SHP77 (cell line): ENCODE data around the gene AADACL4.
A peak's percentile ranks its signal among the peaks of the same experiment; 100 is the strongest.

ENCODE experiments used
- DNase-seq, 2 experiments: peaks; one replicate each; lab custom pipeline; 2025; lab: John Stamatoyannopoulos, UW

AADACL4 gene

DNA sequence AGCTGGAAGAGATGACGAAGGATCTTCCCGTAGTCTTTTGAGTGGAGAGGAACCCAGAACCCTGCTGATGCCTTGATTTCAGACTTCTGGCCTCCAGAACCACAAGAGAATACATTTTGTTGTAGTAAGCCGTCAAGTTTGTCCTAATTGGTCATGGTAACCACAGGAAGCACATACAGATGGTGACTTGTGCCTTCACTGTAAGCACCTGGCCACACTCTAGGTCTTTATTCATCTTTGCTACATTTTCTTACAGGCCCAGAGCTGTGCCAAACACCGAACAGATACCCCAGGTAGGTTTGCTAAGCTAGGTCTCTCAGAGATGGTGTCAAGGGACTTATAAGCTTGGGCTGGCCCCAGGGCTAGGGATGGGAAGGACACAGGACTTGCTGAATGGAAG lies 30.7 kb upstream of the AADACL4 start:
- no peak for DNase-seq

DNA sequence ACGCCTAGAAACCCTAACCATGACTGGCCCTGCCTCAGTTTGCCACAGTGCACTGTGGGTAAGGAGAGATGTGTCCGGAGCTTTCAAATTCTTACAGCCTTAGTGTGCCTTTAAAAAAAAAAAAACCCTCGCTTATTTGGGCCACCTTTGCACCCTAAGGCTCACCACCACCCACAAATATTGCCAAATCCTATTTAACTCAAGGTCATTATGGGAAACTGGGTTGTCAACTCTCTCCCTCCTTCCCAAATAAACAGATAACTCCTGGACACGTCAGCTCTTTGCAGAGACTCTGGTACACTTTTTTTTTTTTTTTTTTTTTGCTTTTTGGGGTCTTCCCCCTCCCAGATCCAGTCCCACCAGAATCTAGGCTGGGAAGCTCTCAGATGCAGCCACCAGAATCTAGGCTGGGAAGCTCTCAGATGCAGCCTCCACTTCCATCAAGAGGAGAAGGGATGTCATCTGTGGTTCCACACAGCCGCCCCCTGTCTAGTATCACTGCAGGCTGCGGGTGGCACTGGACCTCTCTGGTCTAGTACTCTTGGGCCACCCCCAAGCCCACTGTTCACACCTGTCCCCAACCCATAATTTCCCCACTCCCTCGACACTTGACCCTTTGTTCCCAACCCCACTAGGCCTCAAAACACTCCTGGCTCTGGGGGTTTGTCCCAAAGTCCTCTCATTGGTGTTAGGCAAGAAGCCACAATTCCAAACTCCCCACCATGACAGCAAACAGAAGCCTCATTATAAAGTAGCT lies 29.3 kb upstream of the AADACL4 start:
- DNase-seq: no peak

DNA sequence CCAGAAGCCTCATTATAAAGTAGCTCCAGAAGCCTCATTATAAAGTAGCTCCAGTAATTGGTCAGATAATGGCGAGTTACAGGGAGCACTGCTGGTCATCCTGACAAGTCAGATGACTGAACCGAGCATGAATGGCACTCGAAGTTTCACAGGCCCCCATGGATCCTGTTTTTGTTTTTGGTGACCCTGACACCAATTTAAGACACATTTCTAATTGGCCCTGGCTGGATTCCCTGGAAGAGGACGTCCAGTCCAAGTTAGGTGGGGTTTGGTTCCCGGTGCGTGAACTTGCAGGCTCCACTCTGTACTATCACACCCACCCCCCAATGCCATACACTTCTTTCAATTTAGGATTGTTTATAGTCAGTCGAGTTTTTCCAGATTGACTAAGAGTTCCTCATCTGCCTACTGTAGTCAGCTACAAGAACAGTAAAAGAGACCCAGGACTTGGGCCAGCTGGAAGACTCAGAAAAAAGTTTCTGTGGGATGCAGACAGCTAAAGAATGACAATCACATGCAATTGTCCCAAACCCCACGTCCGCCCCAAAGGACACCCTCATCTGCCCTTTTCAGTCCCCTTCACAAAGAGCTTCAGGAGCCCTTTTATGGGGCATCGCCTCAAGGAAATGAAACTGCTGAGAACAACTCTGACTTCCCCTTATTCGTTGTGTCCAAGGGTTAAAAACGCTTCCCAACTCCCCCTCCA lies 28.6 kb upstream of the AADACL4 start:
- no peak for DNase-seq

DNA sequence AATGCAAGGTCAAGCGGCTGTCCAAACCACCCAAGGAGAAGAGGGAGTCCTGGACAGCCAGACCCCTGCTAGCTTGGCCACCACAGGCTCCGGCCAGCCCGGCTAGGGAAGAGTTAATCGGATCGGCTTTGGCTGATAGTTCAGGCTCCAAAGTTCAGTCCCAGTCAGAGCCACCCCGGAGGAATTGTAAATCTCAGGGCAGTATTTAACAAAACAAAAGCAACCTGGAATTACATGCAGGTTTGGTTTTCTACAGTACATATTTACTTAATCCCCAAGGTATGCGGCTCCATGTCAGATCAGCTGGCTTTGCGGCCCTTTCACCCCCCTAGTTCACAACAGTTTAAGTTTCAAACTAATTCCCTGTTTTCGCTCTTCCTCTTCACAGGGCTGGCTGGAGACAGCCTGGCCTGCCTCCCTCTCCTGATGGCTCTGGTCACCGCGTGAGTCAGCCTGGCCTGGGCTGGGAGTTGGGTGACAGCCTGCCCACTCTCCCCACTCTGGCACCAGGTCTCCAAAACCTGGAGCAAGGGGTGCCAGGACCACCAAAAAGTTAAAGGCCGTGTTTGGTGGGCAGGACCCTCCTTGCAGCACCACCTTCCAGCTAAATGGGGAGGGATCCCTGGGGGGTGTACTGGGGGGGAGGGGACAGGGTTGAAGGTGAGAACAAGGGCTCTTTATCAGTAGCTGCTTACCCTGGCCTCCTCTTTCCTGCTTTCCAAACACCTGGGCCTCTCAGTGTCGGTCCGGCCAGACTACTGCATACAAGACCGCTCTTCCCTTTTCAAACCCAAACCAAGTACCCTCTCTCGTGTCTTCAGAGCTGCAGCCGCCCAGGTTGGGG lies 27.8 kb upstream of the AADACL4 start:
- peak in 1 of 2 experiments; percentile 12 for DNase-seq

DNA sequence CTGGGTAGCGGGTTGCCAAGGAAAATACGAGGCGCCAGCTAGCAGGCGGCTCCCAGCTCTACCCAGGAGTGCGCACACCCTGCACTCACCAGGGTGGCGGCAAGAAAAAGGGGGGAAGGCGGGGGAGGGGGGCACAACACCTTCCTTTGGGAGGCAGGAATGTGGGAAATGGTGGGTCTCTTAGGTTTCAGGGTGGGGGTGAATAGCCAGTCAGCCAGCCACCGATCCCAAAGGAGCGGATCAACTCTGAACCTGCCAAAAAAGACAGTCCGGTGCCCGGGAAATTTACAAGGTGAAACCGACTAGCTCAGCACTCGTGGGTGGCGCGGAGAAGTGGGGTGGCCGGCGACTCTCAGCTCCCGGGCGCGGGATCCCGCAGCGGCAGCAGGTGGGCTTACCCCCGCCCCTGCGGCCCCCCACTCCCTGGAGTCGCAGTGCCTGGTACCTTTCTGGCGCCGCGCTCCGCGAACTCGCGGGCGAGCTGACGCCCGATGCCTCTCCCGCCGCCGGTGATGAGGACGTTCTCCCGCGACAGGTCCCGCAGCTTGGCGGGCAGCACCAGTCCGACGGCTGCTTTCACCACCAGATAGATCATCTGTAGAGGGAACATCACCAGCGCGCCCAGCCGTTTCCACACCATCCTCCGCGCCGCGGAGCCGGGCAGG lies 27.0 kb upstream of the AADACL4 start:
- DNase-seq: peak in 1 of 2 experiments; percentile 28

DNA sequence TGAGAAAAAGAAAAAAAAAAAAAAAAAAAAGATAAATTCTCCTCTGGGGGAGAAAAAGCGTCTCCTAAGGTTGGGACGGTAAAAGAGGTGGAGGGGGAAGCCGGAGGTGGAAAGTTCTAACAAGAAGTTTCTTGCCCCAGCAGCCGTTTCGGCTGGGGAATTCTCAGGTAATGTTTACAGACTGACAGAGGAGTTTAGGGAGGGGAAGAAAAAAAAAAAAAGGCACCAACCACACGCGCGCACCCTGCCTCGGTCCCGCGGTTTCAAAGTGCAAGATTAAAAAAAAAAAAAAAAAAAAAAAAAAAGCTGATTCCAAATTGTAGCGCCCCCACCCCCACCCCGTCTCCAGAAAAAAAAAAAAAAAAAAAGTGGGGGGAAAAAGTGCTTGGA lies 26.4 kb upstream of the AADACL4 start:
- no peak for DNase-seq

DNA sequence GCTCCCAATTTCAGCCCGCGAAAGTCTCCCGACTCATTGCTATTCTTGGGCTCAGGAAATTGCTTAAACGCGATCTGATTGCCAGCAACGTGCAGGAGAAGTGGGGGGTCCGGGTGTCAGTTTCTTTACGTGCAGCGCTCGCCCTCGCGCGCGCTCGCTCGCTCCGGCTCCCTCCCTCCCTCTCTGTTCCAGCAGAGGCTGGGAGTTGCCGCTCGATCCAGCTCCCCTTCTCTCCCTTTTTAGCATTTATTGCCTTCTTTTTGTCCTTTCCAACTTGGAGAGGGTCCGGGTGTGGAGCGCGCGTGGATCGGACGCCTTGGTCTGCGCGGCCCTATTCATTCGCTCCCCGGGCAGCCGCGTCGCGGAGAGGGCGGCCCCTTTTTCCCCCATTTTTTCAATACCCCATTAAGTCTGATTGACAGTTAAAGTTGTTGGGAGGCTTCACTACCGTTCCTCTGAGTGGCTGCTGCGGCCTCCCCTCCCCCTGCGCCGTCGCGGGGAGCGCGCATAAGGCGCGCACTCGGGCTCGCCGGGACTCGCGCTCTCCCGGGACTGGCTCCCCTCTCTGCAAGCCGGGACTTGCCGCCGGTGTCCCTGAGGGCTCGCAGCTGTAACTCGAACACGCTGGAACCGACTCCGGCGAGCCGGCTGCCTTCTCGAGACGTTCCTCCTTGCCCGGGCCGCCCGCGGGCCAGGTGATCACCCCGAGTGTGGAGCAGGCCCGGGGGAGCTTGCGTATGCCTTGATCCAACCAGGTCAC lies 25.8 kb upstream of the AADACL4 start, which contains the start of gene DHRS3:
Gene DHRS3 (minus strand): TSS at position 310 of the 760 bp plus-strand sequence. CDS start 862 bp downstream, outside the sequence.
- DNase-seq: peak; percentile 30 to 55

DNA sequence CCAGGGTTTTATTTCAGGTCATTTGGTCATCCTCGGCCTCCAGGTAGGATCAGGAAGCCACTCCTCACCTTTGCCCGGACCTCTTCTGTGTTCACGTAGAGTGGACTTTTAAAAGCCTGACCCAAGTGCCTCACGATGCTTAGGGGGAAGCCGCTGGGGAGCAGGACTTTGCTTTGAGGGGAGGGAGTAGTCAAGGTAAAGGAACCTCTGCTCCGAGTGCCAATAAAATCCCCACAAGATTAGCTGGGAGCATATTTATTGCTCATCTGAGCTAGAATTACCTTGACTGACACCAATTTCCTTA lies 25.3 kb upstream of the AADACL4 start:
- no peak for DNase-seq

DNA sequence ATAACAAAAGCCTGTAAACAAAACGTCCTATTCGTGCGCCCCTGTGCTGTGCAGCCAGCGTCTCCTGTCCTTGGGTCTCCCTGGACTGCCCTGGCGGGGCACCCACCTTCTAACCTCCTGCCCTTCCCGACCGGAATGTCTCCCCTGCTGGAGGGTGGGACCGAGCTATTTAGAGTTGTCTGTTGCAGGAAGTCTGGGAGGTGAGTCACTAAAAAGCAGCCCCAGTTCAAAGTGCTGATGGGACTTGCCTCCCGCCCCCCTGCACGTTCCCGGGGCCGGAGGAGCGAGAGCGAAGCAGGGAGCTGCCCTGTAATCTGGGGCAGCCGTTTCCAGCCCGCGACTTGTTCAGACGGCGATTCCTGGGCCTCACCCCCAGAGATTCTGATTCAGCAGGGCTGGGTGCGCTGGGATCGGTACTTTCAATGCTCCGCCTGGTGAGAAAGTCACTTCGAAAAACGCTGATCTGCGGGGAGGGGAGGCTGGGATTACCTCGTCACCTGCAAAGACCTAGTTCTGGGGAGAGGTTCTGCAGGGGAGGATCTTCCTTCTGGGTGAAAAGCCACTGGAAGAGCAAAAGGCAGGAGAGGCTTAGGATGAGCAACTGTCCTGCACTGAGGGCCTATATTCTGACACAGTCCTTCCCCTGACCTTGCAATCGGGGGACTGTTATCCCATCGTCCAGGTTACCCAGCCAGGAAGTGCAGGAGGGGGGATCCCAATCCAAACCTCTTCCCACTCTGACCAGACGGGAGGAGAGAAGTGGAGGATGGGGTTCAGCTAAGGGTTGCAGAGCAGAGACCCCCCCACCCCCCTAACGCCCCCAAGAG lies 24.7 kb upstream of the AADACL4 start:
- DNase-seq: peak in 1 of 2 experiments; percentile 42

DNA sequence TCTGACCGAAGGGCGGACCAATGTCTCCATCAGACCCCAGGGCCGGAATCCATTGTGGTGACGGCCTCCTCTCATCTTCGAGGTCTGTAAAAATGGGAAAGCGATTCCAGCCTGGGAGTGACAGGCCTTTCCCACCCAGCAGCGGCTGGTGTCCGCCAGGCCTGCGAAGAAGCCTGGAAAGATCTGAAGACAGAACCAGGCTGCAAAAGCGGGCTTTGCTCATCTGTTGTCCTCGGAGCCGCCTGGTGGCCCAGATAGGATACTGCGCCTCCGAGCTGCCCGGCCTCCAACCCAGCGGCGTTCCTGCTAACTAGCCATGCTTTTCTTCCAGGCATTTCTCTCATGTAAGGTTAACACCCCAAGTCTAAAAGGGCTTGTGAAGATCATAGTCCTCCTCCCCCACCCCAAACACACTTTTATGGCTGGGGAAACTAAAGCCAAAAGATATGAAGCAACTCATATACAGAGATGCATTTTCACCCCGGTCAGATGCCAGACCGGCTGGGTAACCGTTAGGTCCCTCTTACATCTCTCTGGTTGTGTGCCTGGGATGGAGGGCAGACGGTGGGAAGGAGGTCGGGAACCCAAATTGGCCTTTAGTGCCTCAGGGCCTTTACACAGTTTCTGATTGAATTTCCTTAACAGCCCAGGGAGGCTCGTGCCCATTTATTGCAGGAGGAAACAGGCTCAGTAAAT lies 23.9 kb upstream of the AADACL4 start:
- DNase-seq: peak; percentile 78 to 83

DNA sequence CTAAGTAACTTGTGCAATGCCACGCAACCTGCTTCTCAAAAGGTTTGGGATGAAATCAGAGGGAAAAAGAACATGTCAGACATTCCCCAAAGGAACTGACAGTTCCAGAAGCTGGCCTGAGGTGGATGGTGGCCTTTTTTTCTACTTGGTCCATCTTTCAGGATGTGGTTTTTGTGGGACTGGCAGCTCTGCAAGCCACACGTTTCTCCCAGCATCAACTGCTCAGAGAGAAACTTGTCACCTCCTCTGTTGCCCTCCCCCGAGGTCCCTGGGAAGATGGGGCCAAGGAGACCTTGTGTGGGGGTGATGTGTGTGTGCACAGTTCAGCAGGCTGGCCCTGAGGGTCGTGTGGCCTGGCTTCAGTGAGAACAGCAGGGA lies 23.4 kb upstream of the AADACL4 start:
- no peak for DNase-seq

DNA sequence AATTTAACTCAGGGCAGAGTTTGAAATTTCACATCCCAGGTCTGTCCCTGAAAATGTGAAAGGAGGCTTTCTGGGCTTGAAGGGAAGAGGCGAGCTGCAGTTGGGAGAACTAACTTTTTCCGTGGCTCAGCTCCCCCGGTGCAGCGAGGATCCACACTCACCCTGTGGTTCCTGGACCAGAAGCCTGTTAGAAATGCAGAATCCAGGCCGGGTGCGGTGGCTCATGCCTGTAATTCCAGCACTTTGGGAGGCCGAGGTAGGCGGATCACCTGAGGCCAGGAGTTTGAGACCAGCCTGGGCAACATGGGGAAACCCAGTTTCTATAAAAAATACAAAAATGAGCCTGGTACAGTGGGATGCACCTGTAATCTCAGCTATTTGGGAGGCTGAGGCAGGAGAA lies 23.0 kb upstream of the AADACL4 start:
- DNase-seq: no peak

DNA sequence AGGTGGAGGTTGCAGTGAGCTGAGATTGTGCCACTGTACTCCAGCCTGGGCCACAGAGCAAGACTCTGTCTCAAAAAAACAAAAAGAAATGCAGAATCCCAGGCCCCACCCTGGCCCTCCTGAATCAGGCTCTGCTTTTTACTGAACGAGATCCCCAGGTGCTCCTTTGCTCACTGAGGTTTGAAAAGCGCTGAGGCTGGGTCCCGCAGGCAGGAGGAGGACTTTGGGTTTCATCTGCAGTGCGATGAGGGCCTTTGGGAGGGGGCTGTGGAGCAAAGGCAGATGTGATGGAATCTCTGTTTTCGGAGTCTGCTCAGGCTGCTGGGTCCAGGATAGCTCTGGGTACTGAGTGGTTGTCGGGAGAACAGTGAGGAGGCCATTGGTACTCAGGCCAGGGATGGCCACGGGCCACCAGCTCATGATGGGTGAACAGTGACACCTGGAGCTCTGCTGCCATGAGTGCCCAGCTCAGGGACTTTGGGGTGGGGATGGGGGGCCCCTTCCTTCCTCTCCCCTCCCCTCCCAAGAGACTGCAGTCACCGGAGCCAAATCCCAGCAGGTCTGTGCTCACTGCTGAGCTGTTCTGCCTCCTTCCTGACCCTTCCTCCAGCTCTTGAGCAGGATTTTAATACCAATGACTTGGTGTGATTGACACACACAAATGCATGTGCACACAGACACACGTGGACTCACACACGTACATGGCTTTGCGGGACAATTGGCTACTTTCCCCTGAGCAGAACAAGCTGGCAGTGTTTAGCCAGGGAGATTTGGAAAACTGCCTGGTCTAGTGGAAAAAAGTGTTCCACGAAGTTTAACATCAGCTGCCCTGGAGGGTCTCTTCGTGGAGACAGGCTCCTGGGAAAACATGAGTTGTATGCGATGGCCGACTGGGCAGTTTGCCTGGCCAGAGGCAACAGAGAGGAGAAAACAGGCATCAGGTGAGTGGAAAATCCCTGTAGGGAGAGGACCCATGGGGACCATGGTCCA lies 22.2 kb upstream of the AADACL4 start:
- DNase-seq: no peak

DNA sequence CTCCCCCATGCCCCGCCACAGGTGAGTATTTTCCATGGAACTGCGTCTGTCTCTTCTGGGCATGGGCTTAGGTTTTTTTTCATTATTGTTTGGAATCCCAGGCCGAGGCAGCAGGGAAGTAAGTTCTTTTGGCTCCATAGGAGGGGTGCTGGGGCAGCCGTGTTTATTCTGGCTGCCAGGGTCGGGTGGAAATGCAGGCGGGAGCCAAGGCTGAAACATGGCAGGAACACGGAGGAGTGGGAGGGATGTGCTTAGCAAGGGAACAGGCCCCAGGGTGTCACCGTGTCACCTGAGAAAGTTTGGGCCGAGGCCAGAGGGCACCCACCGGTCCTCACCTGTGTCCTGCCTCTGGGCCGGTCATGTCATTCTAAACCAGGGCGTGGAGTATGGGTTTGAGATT lies 21.4 kb upstream of the AADACL4 start:
- no peak for DNase-seq

DNA sequence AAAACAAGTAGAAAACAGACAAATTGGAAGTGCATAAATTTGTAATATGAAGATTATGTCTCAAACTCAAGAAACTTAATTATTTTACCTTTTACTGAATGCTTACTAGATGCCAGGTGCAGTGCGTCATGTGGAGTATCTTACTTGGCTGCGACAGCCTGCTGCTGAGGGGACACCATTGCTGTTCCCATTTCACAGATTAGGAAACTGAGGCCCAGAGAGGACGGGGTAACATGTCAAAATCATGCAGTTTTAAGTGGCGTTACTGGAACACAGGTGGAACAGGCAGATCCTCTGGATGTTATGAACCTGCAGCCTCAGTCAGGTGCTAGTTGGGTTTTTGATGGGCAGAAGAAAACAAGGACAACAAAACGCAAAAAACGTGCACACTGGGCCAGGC lies 18.6 kb upstream of the AADACL4 start:
- DNase-seq: no peak

DNA sequence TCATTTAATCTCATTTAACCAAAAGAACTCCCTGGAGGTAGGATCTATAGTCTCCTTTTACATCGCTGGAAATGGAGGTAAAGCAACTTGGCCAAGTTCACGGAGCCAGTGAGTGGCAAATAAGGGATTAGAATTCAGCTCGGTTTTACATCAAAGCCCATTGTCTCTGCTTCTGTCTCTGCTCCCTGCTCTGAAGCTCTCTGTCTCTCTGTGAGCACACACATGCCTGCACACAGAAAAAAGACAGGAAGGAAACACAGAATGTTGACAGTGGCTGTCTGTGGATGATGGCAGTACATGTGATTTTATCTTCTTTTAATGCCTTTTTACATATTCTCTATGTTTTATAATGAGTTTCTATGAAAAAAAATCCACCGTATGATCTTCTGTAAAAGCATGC lies 17.0 kb upstream of the AADACL4 start:
- no peak for DNase-seq

DNA sequence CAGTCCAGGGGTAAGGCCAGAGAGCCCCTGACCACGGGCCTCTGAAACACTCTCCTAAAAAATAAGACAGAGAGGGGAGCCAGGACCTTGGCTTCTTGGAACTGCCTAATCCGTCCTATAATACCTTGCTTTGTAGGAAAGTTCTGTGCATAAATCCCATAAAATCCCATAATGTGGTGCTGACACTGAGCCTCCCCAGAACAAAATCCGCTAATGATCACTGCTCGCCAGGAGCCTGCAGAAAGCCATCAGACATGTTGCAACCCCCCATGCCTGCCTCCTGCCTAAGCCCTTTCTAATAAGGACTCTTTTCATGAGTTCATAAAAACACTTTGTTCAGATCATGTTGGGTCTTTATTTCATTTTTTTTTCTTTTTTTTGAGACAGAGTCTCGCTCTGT lies 16.6 kb upstream of the AADACL4 start:
- DNase-seq: no peak

DNA sequence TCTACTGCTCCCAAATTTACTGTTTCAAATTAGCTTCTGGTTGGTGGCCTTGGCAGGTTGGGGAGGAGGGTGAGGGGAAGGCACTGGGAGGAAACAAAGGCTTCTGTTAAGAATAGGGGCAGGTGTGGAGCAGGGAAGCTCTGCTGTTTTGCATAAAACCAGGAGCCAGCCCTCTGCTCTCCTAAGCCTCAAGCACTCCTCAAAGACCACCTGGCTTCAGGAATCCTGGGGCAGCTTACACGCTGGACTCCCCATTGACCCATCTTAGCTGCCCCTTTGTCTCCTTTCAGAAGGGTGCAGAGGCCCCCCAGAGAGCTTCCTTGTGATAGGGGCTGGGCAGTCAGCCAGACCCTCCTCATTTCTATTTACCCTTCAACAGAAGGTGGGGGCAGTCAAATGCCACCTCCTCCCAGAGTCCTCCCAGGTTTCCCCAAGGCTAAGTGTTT lies 14.4 kb upstream of the AADACL4 start:
- peak; percentile 55 to 70 for DNase-seq
